GM23248 (cell line): Measurements from ENCODE around the gene TMBIM1. TPM values are rescaled to one million over a fixed set of nuclear protein-coding genes. Genes with fewer than 3 reads are reported as not detected.
A peak's percentile ranks its signal among the peaks of the same experiment; 100 is the strongest.

ENCODE experiments used
- DNase-seq: peaks from one replicate; pipeline ENCODE4 v3.0.0-alpha.2; 2015
- H2AFZ ChIP-seq: fragments of 200-600 bp; sonication (generic); 2 replicates; pipeline ENCODE4 v1.6.1; 2016; ENCODE audit warnings: antibody characterized with exemption
- H3F3A ChIP-seq: fragments of 200-600 bp; sonication (generic); 2 replicates; pipeline ENCODE4 v1.6.1; 2016; ENCODE audit warnings: mild to moderate bottlenecking, antibody characterized with exemption, mixed run types; ENCODE audit not compliant: insufficient read depth
- H3K27ac ChIP-seq: fragments of 200-600 bp; sonication (generic); 2 replicates; pipeline ENCODE4 v1.5.1; 2016; ENCODE audit warnings: mild to moderate bottlenecking
- H3K27me3 ChIP-seq: fragments of 200-600 bp; sonication (generic); replicated peaks from 2 replicates; pipeline ENCODE4 v1.6.1; 2016; ENCODE audit warnings: mild to moderate bottlenecking; ENCODE audit not compliant: insufficient read depth
- H3K36me3 ChIP-seq: fragments of 200-600 bp; sonication (generic); 2 replicates; pipeline ENCODE4 v1.6.1; 2016; ENCODE audit warnings: low read depth, mild to moderate bottlenecking
- H3K4me1 ChIP-seq: fragments of 200-600 bp; sonication (generic); 2 replicates; pipeline ENCODE4 v1.6.1; 2016; ENCODE audit warnings: mild to moderate bottlenecking; ENCODE audit not compliant: insufficient read depth
- H3K4me2 ChIP-seq: fragments of 200-600 bp; sonication (generic); one replicate; pipeline ENCODE4 v1.6.1; 2016; ENCODE audit warnings: mild to moderate bottlenecking; ENCODE audit not compliant: unreplicated experiment
- H3K4me3 ChIP-seq: fragments of 200-600 bp; sonication (generic); 2 replicates; pipeline ENCODE4 v1.5.1; 2016; ENCODE audit warnings: mild to moderate bottlenecking
- H3K79me2 ChIP-seq: fragments of 200-600 bp; sonication (generic); 2 replicates; pipeline ENCODE4 v1.6.1; 2016; ENCODE audit warnings: mild to moderate bottlenecking; ENCODE audit not compliant: insufficient read depth
- H3K9ac ChIP-seq: fragments of 200-600 bp; sonication (generic); 2 replicates; pipeline ENCODE4 v1.6.1; 2016; ENCODE audit warnings: mild to moderate bottlenecking
- H3K9me2 ChIP-seq: fragments of 200-600 bp; sonication (generic); 2 replicates; pipeline ENCODE4 v1.6.1; 2016; ENCODE audit warnings: mixed run types, mild to moderate bottlenecking, moderate library complexity; ENCODE audit not compliant: insufficient read depth
- H3K9me3 ChIP-seq: fragments of 200-600 bp; sonication (generic); one replicate; pipeline ENCODE4 v1.6.1; 2017; ENCODE audit warnings: low read depth
- H4K20me1 ChIP-seq: fragments of 200-600 bp; sonication (generic); 2 replicates; pipeline ENCODE4 v1.6.0; 2016; ENCODE audit not compliant: insufficient read depth
- EZH2 ChIP-seq: fragments of 200-600 bp; sonication (generic); IDR thresholded peaks from 2 replicates; pipeline ENCODE4 v1.6.1; 2018; ENCODE audit warnings: antibody characterized with exemption, mild to moderate bottlenecking; ENCODE audit not compliant: insufficient read depth, poor library complexity, severe bottlenecking
- EZH2phosphoT487 ChIP-seq: fragments of 200-600 bp; sonication (generic); IDR thresholded peaks from 2 replicates; pipeline ENCODE4 v1.6.1; 2018; ENCODE audit warnings: antibody characterized with exemption, moderate library complexity, mild to moderate bottlenecking, low read depth; ENCODE audit not compliant: insufficient read depth
- WGBS, 2 experiments: methylation state at CpG; one replicate each; pipeline ENCODE4 v1.1.6; 2015 to 2017; ENCODE audit warnings: low lambda C conversion rate in 2 of 2, low coverage in 1 of 2; ENCODE audit errors: missing lambda C conversion rate in 2 of 2; 5-methylcytosine and 5-hydroxymethylcytosine counted together
- in situ Hi-C: fragments of 300-500 bp; cut with MboI; formaldehyde crosslinking; loops from 2 replicates; pipeline ENCODE4 v1.15.0; 2020
- polyA plus RNA-seq: library from polyadenylated mRNA; unstranded; fragments of >200 nt; fragmentation: Nextera tagmentation; extraction: Ambion mirVana; gene quantifications from 2 replicates; pipeline ENCODE4 v1.2.1, GENCODE V29; 2016
- total RNA-seq: library from RNA; depleted of rRNA; stranded (reverse); fragments of >200 nt; shearing (Covaris generic); gene quantifications from 2 replicates; pipeline ENCODE4 v1.2.3, GENCODE V29; 2014

The TMBIM1 gene
- total and polyA plus RNA-seq, 2 experiments from 2014 or later, result 166 to 178 TPM

DNA sequence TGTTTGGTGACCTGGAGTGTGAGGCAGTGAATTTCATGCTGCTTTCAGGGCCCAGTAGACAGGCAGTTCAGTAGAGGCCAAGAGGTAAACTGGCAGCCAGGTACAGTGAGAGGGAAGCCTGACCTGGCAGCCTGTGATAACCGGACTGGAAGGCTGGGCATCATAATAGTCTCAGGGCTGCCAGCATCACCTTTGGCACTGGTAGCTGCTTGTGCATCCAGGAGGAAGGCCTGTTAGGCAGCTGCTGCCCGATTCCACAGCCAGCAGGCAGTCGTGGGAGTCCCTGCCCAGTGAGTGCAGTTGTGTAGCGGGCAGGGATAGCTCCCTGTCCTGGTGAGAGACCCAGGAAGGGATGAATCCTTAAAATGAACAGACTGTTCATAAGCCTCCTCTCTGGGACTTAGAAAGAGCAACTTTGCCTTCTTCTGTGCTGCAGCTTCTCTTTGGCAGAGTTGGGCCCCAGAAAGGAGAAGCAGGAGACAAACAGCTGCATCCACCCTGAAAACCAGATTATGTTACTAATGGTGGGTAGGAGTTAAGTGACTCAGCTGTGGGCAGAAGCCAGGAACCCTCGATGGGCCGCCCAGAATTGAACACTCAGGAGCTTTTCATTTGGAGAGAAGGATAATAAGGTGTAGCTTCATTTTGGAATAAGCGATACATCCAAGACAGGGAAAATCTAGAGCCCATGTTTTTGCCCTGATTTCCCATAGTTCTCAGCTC lies 39.6 kb downstream of the TMBIM1 start:
- peaks cover 7% of the 10 kb centered on the region; the same call in 1 of the 2 replicates for H3K4me1 ChIP-seq
- H3K79me2 ChIP-seq, result peaks cover 36% of the 10 kb centered on the region; the same call in 1 of the 2 replicates
- TF ChIP-seq EZH2phosphoT487, result no peak
- no peak for TF ChIP-seq EZH2
- H3K9ac ChIP-seq, result peak overlapping the region; percentile 14; the same call in 1 of the 2 replicates
- no peaks in the 10 kb centered on the region; the same call in 1 of the 2 replicates for H4K20me1 ChIP-seq
- no peak overlapping the region for H3K4me2 ChIP-seq
- H3K36me3 ChIP-seq, result peaks cover 79% of the 10 kb centered on the region
- H3K4me3 ChIP-seq, result no peak overlapping the region
- no peak overlapping the region for H2AFZ ChIP-seq
- H3K9me2 ChIP-seq, result no peaks in the 10 kb centered on the region
- peaks cover 96% of the 10 kb centered on the region for H3F3A ChIP-seq
- WGBS, 2 experiments, result 53 to 71% methylated on average over 6 to 7 of the region's 7 CpGs
- peak overlapping the region; percentile 49 for H3K27ac ChIP-seq
- peak; percentile 71 for DNase-seq
- H3K27me3 ChIP-seq, result no peaks in the 10 kb centered on the region
- in situ Hi-C loops, result no loop called here
- H3K9me3 ChIP-seq, result no peaks in the 10 kb centered on the region

DNA sequence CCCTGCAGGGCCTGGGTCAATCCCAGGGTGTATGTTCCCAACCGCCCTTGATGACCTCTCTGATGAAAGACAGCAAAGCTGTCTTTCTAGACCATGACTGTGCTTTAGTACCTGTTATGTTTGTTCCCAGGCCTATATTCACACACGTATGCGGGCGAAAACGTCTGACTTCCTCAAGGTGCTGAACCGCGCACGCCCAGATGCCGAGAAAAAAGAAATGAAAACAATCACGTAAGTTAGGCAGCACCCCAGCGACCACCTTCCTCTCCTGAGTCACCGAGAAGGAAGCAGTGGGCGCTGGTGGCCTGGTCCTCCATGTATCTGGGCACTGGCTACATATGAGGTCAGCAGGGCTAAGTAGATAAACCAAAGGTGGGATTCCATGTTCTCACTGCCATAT lies 42.6 kb downstream of the TMBIM1 start:
- no peak overlapping the region for H3K4me3 ChIP-seq
- no peak overlapping the region for H3K4me2 ChIP-seq
- DNase-seq, result no peak
- peaks cover 7% of the 10 kb centered on the region; the same call in 1 of the 2 replicates for H3K4me1 ChIP-seq
- H3K27me3 ChIP-seq, result no peaks in the 10 kb centered on the region
- H4K20me1 ChIP-seq, result no peaks in the 10 kb centered on the region; the same call in 1 of the 2 replicates
- no peak overlapping the region for H2AFZ ChIP-seq
- in situ Hi-C loops, result no loop called here
- no peak overlapping the region for H3K27ac ChIP-seq
- TF ChIP-seq EZH2 (no peak), EZH2phosphoT487 (no peak)
- peaks cover 63% of the 10 kb centered on the region for H3K79me2 ChIP-seq
- no peaks in the 10 kb centered on the region for H3K9me3 ChIP-seq
- H3K36me3 ChIP-seq, result peaks cover 90% of the 10 kb centered on the region
- H3F3A ChIP-seq, result peaks cover 89% of the 10 kb centered on the region
- 91 to 97% methylated on average over 13 of the region's 13 CpGs for WGBS, 2 experiments
- no peak overlapping the region for H3K9ac ChIP-seq
- no peaks in the 10 kb centered on the region for H3K9me2 ChIP-seq

DNA sequence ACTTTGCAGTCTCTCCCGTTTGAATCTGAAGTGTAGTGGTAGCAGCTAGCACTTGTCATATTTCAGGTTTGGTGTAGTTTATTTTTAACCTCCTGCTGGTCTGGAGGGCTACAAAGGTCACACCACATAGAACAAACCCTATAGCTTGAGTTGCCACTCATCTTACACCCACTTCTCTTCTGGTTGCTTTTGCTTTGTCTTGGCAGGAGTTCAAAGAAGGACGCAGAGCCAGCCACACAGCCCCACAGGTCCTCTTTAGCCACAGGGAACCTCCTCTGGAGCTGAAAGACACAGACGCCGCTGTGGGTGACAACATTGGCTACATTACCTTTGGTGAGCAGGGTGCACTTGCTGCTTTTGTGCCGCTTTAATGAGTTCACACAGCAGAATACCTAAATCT lies 47.1 kb downstream of the TMBIM1 start:
- Histone ChIP-seq H4K20me1 (no peaks in the 10 kb centered on the region), H3F3A (peaks cover 68% of the 10 kb centered on the region), H3K9me3 (no peaks in the 10 kb centered on the region), H3K9me2 (no peaks in the 10 kb centered on the region), H3K4me3 (no peak overlapping the region), H3K27ac (no peak overlapping the region), H3K27me3 (no peaks in the 10 kb centered on the region), H3K4me2 (no peak overlapping the region), H3K79me2 (peaks cover 97% of the 10 kb centered on the region), H2AFZ (no peak overlapping the region), H3K36me3 (peaks cover 98% of the 10 kb centered on the region), H3K4me1 (no peaks in the 10 kb centered on the region), H3K9ac (no peak overlapping the region)
- WGBS, 2 experiments, result 87 to 88% methylated on average over 5 of the region's 5 CpGs
- in situ Hi-C loops, result no loop called here
- DNase-seq, result no peak
- TF ChIP-seq EZH2 (no peak), EZH2phosphoT487 (no peak)

DNA sequence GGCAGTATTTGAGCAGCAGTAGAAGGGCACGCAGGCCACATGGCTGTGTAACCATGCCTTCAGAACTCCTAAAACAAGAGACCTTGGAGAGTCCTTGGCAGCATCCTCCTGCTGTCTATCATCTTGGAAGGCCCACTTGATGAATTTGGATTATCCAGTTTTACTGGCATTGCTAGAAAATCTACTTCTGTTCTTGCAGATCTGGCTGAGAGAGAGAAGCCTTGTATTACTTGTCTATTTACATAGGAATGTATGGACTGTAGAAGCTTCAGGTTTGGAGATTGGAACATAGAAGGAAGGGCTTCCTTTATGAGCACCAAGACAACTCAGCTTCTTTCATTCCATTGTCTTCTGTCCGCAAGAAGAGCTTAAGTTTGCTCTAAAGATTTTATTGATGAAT lies 47.6 kb downstream of the TMBIM1 start:
- Histone ChIP-seq H4K20me1 (no peaks in the 10 kb centered on the region), H3K4me1 (no peaks in the 10 kb centered on the region), H2AFZ (no peak overlapping the region), H3K4me3 (no peak overlapping the region), H3K36me3 (peaks cover 98% of the 10 kb centered on the region), H3K27ac (no peak overlapping the region), H3K9me3 (no peaks in the 10 kb centered on the region), H3K4me2 (no peak overlapping the region), H3F3A (peaks cover 62% of the 10 kb centered on the region), H3K9ac (no peak overlapping the region), H3K9me2 (no peaks in the 10 kb centered on the region), H3K79me2 (peaks cover 96% of the 10 kb centered on the region), H3K27me3 (no peaks in the 10 kb centered on the region)
- TF ChIP-seq EZH2 (no peak), EZH2phosphoT487 (no peak)
- in situ Hi-C loops, result no loop called here
- 97 to 100% methylated on average over 2 of the region's 2 CpGs for WGBS, 2 experiments
- DNase-seq, result no peak
